ENCODE results near the gene ENTPD8.
"Not testable (repeated sequence)": the region's sequence is repeated elsewhere in the genome, so short reads cannot be mapped to it uniquely, and the experiment has no call there.

The ENTPD8 gene

GRCh38 chr9:137457406-137458193 lies 16.4 kb upstream of the ENTPD8 start:
- DNase-seq, result no peak

- no peak for DNase-seq
These were observed 15.8 kb upstream of the ENTPD8 start for GRCh38 chr9:137456864-137457405.

- DNase-seq, result no peak
These were observed 15.1 kb upstream of the ENTPD8 start for GRCh38 chr9:137456061-137456863.

GRCh38 chr9:137455359-137455991 lies 14.3 kb upstream of the ENTPD8 start:
- no peak for DNase-seq

GRCh38 chr9:137454597-137455358 lies 13.6 kb upstream of the ENTPD8 start:
- no peak for DNase-seq

GRCh38 chr9:137454145-137454596 lies 13.0 kb upstream of the ENTPD8 start:
- no peak for DNase-seq

GRCh38 chr9:137453643-137454081 lies 12.5 kb upstream of the ENTPD8 start:
- DNase-seq, result peak; percentile 80

- no peak for DNase-seq
These were observed 11.8 kb upstream of the ENTPD8 start for GRCh38 chr9:137452761-137453642.

GRCh38 chr9:137452006-137452760 lies 11.0 kb upstream of the ENTPD8 start:
- no peak for DNase-seq

- not testable (repeated sequence) for DNase-seq
These were observed 10.3 kb upstream of the ENTPD8 start for GRCh38 chr9:137451264-137452005.

- DNase-seq, result not testable (repeated sequence)
These were observed 9.5 kb upstream of the ENTPD8 start for GRCh38 chr9:137450539-137451222.

GRCh38 chr9:137449931-137450538 lies 8.9 kb upstream of the ENTPD8 start:
- no peak for DNase-seq

GRCh38 chr9:137449081-137449844 lies 8.1 kb upstream of the ENTPD8 start:
- DNase-seq, result no peak

- DNase-seq, result no peak
These were observed 7.4 kb upstream of the ENTPD8 start for GRCh38 chr9:137448602-137448962.

- no peak for DNase-seq
These were observed 6.8 kb upstream of the ENTPD8 start for GRCh38 chr9:137447722-137448601.

GRCh38 chr9:137446851-137447471 lies 5.8 kb upstream of the ENTPD8 start:
- DNase-seq, result no peak
